ENCODE results near the gene PRSS12.

DNA sequence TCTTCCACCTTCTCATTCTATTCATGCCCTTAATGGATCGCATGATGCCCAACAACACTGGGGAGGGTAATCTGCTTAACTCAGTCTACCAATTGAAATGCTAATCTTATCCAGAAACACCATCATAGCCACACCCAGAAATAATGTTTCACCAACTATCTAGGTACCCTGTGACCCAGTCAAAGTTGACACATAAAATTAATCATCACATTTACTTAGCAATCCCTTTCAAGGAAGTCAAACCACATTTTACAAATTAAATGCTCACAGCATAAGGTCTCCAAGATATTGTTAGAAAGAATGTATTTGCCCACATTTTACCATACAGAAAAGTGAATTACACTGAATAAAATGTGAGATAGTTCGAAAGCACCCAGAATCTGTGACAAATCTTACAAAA, 92.5 kb downstream of the PRSS12 start:
- TF ChIP-seq CTCF (conservative IDR thresholded peaks at IDR 0.05 in 1 of 2, IDR thresholded peaks at IDR 0.05 in 1 of 2; ENCODE audit: extremely low read depth in 1 of 2, insufficient read depth in 1 of 2, low read depth in 1 of 2, low read length in 2 of 2): no peak
- no peak for TF ChIP-seq EZH2 (IDR thresholded peaks at IDR 0.05; ENCODE audit: borderline replicate concordance, low read length)
